Peyer's patch (tissue), 4 donors: Measurements from ENCODE around the gene NEK6. TPM values are rescaled to one million over a fixed set of nuclear protein-coding genes. Genes with fewer than 3 reads are reported as not detected.
A peak's percentile ranks its signal among the peaks of the same experiment; 100 is the strongest.

Source experiments
- DNase-seq, 3 donors: peaks; one replicate each; pipeline ENCODE4 v3.0.0-alpha.2; 2017 to 2019
- H3K27ac ChIP-seq, 4 donors: fragments of 200-600 bp; sonication (generic); one replicate each; pipeline ENCODE4 v1.5.1; 2016 to 2019
- H3K27me3 ChIP-seq, 2 donors: fragments of 200-600 bp; sonication (generic); one replicate each; pipeline ENCODE4 v1.5.1; 2019
- H3K36me3 ChIP-seq, 3 donors: fragments of 200-600 bp; sonication (generic); one replicate each; pipeline ENCODE4 v1.5.1; 2016 to 2019
- H3K4me1 ChIP-seq, 4 donors: fragments of 200-600 bp; sonication (generic); one replicate each; pipeline ENCODE4 v1.5.1; 2016 to 2019
- H3K4me3 ChIP-seq, 4 donors: fragments of 200-600 bp; sonication (generic); 1 replicate in 3 of 4; 2 replicates in 1 of 4; pipeline ENCODE4 v1.5.1; 2016 to 2019; ENCODE audit warnings: mild to moderate bottlenecking in 1 of 4
- H3K9me3 ChIP-seq, 4 donors: fragments of 200-600 bp; sonication (generic); one replicate each; pipeline ENCODE4 v1.5.1; 2016 to 2019; ENCODE audit warnings: mild to moderate bottlenecking in 1 of 4
- POLR2A ChIP-seq, 2 donors: fragments of 450-650 bp; IDR thresholded peaks; one replicate each; pipeline ENCODE4 v1.5.1; 2017; ENCODE audit warnings: antibody characterized with exemption in 2 of 2, mild to moderate bottlenecking in 2 of 2, moderate library complexity in 2 of 2
- total RNA-seq, 4 donors: library from RNA; depleted of rRNA; stranded (reverse); fragments of >200 nt; gene quantifications; one replicate each; pipeline ENCODE4 v1.1.0, GENCODE V29; 2016
- TF ChIP-seq, protein P1 (sequence below), 6 experiments: fragments of 450-650 bp in 4 of 6; fragments of 200-600 bp in 2 of 6; sonication (generic) in 1 of 6; IDR thresholded peaks; one replicate each; pipeline ENCODE4 v1.5.1; 2017 to 2019; ENCODE audit warnings: antibody characterized with exemption in 6 of 6, mild to moderate bottlenecking in 3 of 6, moderate library complexity in 1 of 6

The NEK6 gene
- total RNA-seq, 4 donors from 2014 or later, result 38.4 to 77.6 (median 46.9) TPM

DNA sequence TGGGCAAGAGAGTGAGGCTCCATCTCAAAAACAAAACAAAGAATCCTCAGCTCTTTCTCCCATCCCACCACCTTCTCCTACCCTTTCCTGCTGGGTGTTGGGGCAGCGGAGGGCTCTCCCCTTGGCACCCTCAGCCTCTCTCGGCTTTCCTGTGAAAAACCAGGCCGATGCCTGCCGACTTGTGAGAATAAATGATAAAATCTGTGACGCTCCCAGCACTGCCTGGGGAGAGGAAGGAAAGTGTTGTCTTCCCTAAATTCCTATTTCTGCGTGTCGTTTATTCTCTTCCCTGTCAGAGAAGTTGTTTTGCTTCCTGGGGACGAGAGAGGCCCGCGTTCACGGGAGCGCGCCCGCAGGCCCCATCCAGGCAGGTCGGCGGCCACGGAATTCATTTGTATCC lies 19.7 kb downstream of the NEK6 start:
- no peak for DNase-seq
- peaks cover 4 to 40% (median 13%) of the 10 kb centered on the region in 4 donors for H3K4me1 ChIP-seq
- no peaks in the 10 kb centered on the region for H3K36me3 ChIP-seq
- H3K27ac ChIP-seq, result no peak overlapping the region
- H3K9me3 ChIP-seq, result no peaks in the 10 kb centered on the region
- TF ChIP-seq, protein P1, sequence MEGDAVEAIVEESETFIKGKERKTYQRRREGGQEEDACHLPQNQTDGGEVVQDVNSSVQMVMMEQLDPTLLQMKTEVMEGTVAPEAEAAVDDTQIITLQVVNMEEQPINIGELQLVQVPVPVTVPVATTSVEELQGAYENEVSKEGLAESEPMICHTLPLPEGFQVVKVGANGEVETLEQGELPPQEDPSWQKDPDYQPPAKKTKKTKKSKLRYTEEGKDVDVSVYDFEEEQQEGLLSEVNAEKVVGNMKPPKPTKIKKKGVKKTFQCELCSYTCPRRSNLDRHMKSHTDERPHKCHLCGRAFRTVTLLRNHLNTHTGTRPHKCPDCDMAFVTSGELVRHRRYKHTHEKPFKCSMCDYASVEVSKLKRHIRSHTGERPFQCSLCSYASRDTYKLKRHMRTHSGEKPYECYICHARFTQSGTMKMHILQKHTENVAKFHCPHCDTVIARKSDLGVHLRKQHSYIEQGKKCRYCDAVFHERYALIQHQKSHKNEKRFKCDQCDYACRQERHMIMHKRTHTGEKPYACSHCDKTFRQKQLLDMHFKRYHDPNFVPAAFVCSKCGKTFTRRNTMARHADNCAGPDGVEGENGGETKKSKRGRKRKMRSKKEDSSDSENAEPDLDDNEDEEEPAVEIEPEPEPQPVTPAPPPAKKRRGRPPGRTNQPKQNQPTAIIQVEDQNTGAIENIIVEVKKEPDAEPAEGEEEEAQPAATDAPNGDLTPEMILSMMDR (IDR thresholded peaks at IDR 0.05), result no peak
- no peak for TF ChIP-seq POLR2A (IDR thresholded peaks at IDR 0.05)
- no peaks in the 10 kb centered on the region for H3K27me3 ChIP-seq
- H3K4me3 ChIP-seq, result no peak overlapping the region

- no peak for TF ChIP-seq POLR2A (IDR thresholded peaks at IDR 0.05)
- TF ChIP-seq, protein P1 (IDR thresholded peaks at IDR 0.05), result no peak
- no peaks in the 10 kb centered on the region for H3K9me3 ChIP-seq
- H3K4me3 ChIP-seq, result no peak overlapping the region
- H3K4me1 ChIP-seq, result peaks cover 11 to 47% (median 17%) of the 10 kb centered on the region in 4 donors
- H3K27ac ChIP-seq, result no peak overlapping the region
- H3K36me3 ChIP-seq, result no peaks in the 10 kb centered on the region
- no peaks in the 10 kb centered on the region for H3K27me3 ChIP-seq
- no peak for DNase-seq
Observed at GRCh38 chr9:124278054-124278540, 20.3 kb downstream of the NEK6 start.

DNA sequence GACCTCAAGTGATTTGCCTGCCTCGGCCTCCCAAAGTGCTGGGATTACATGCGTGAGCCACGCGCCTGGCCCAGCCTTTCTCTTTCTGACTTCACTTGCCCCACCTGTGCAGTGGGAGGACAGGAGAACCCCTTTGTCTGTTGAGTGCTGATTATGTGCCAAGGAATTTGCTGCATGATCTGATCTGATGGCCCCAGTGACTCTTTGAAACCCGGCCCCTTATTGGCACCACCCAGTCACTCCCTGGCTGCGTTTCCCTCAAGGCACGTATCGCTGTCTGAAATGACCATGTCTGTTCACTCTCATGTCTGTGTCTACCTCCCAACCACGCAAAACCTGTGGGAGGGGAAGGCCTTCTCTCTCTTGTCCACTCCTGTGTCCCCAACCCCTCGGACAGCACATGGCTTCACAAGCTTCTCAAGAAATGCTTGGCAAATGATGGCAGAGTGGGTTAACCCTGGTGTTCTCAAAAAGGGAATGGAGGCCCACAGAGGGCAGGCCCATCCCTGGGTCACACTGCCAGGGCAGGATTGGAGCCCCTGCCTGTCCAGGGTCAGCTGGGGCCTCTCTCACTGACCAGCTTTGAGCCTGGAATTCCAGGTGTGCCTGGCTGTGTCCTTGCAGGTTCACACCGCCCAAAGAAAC lies 21.9 kb downstream of the NEK6 start:
- no peak for TF ChIP-seq POLR2A (IDR thresholded peaks at IDR 0.05)
- TF ChIP-seq, protein P1 (IDR thresholded peaks at IDR 0.05), result no peak
- H3K4me3 ChIP-seq, result no peak overlapping the region
- H3K4me1 ChIP-seq, result peaks cover 11 to 61% (median 17%) of the 10 kb centered on the region in 4 donors
- peak in 2 of 3 donors; percentile 59 to 60 for DNase-seq
- peak overlapping the region; percentile 35 to 87 (median 63) for H3K27ac ChIP-seq
- no peaks in the 10 kb centered on the region for H3K36me3 ChIP-seq
- no peaks in the 10 kb centered on the region for H3K9me3 ChIP-seq
- H3K27me3 ChIP-seq, result no peaks in the 10 kb centered on the region

GRCh38 chr9:124280176-124280691 lies 22.5 kb downstream of the NEK6 start:
- peak in 2 of 3 donors; percentile 52 to 58 for DNase-seq
- Histone ChIP-seq H3K9me3 (no peaks in the 10 kb centered on the region), H3K36me3 (no peaks in the 10 kb centered on the region), H3K27ac (peak overlapping the region; percentile 35 to 87 (median 63)), H3K27me3 (no peaks in the 10 kb centered on the region), H3K4me3 (no peak overlapping the region), H3K4me1 (peaks cover 13 to 67% (median 17%) of the 10 kb centered on the region in 4 donors)
- TF ChIP-seq, protein P1 (IDR thresholded peaks at IDR 0.05), result no peak
- TF ChIP-seq POLR2A (IDR thresholded peaks at IDR 0.05), result no peak

DNA sequence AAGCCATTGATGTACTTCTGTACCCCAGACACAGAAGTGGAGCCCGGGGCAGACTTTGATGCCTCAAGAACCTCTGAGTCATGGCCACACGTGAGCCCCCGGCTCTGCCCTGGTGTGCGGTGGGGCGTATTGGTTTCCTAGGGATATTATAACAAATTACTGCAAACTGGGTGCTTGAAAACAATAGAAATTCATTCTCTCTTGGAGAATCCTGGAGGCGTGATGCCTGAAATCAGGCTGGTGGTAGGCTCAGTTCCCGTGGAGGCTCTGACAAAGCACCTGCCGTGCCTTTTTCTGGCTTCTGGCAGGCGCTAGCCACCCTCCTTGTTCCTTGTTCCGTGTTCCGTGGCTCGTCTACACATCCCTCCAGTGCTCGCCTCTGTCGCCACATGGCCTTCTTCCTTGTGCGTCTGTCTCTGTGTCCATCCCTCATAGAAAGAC lies 24.2 kb downstream of the NEK6 start:
- Histone ChIP-seq H3K4me3 (no peak overlapping the region), H3K27me3 (no peaks in the 10 kb centered on the region), H3K27ac (peak overlapping the region; percentile 53 to 87 (median 78)), H3K36me3 (no peaks in the 10 kb centered on the region), H3K9me3 (no peaks in the 10 kb centered on the region), H3K4me1 (peaks cover 24 to 84% (median 31%) of the 10 kb centered on the region in 4 donors)
- TF ChIP-seq POLR2A (IDR thresholded peaks at IDR 0.05), result no peak
- TF ChIP-seq, protein P1 (IDR thresholded peaks at IDR 0.05), result no peak
- peak in 2 of 3 donors; percentile 71 to 81 for DNase-seq
